LNCaP clone FGC (cell line): ENCODE results near the gene OVCA2.

Source experiments
- DNase-seq: peaks from one replicate; pipeline ENCODE4 v3.0.0-alpha.2; 2011; ENCODE audit warnings: low read depth
- H3K4me3 ChIP-seq: 2 replicates; pipeline ENCODE4 v1.5.1; 2011; ENCODE audit warnings: mild to moderate bottlenecking, low read depth, low read length, control low read depth
- CTCF ChIP-seq: IDR thresholded peaks from 2 replicates; pipeline ENCODE4 v1.5.1; 2012; ENCODE audit warnings: mild to moderate bottlenecking; ENCODE audit not compliant: control insufficient read depth, insufficient read depth; ENCODE audit errors: extremely low read depth

Gene OVCA2

GRCh38 chr17:1997289-1997926 is 44.4 kb upstream of the OVCA2 start:
- DNase-seq: peak; percentile 63
- TF ChIP-seq CTCF: no peak
- H3K4me3 ChIP-seq: no peak overlapping the region

DNA sequence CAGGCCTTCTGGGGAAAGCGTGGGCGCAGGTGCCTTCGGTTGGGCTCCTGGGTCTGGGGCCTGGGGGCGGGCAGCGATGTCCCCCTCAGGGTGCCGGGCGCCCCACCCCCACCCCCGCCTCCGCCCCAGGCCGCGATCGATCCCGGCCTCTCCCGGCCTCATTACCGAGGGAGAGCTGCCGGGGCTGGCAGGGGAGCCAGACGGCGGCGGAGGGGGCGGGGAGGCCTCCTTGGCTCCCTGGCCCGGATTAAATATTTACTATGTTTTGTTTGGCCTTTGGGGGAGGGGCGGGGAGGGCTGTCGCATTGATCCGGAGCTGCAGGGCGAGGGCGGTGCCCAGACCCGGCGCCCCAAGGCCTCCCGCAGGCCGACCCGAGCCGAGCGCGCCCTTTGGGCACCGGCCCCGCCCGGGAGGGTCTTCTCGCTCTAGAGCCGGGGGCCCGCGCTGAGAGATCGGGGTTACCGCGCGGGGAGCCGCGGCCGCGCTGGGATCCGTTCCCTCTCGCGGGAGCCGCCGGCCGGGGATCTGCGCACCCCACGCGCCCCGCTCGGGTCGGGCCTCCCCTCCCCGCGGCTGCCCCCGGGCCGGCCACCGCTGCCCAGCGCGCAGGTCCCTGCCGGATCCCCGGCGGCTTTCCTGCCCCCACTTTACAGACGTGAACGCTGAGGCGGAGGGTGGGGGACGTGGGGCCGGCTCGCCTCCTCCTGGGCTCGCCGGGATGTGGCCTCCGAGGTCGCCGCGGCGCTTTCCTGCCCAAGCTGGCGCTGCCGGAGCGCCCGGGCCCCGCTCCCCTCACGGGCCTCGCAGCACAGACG is 43.7 kb upstream of the OVCA2 start:
- no peak for DNase-seq
- no peak for TF ChIP-seq CTCF
- no peak overlapping the region for H3K4me3 ChIP-seq

- TF ChIP-seq CTCF: no peak
- no peak overlapping the region for H3K4me3 ChIP-seq
- peak; percentile 70 for DNase-seq
Measured at GRCh38 chr17:1999557-2000251, 42.1 kb upstream of the OVCA2 start.

DNA sequence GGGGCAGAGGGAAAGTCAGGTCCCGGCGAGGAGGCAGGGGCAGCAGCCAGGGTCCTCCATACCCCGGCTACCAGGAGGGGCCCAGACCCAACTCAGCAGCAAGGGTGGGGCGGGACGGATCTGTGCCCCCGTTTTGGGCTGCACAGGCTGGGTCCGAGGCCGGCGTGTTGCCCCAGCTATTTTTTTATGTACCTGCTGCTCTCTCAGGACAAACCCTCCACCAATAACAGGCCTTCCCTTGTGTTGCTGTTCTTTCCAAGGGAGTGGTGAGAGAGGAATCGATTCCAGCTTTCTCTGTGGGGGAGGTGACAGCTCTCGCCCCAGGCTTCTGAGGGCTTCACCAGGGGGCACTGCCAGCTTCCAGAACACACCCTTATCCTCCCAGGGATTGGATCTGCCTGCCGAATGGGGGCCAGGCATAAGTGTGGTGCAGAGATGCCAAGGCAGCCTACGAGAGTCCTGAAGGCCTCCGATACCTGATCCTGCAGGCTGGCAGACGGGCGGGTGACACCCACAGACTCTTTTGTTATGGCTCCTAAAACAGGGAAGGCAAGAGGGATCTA is 39.0 kb upstream of the OVCA2 start:
- TF ChIP-seq CTCF: no peak
- no peak for DNase-seq
- no peak overlapping the region for H3K4me3 ChIP-seq

GRCh38 chr17:2003525-2003924 is 38.3 kb upstream of the OVCA2 start:
- TF ChIP-seq CTCF: no peak
- no peak for DNase-seq
- no peak overlapping the region for H3K4me3 ChIP-seq

GRCh38 chr17:2004435-2004952 is 37.3 kb upstream of the OVCA2 start:
- no peak for TF ChIP-seq CTCF
- DNase-seq: no peak
- no peak overlapping the region for H3K4me3 ChIP-seq
